Neural cell (in vitro differentiated cells): ENCODE measurements around the gene FLII. TPM values are rescaled to one million over a fixed set of nuclear protein-coding genes. Genes with fewer than 3 reads are reported as not detected.

Experiments
- H2AFZ ChIP-seq: fragments of 200-600, 300-800 bp; sonication (generic), shearing (Covaris generic); 2 replicates; pipeline ENCODE4 v1.6.0; 2014; ENCODE audit warnings: low read depth, mild to moderate bottlenecking, antibody characterized with exemption, low read length, moderate library complexity
- H3F3A ChIP-seq: fragments of 200-600 bp; shearing (Covaris generic); 2 replicates; pipeline ENCODE4 v1.6.1; 2016; ENCODE audit warnings: mild to moderate bottlenecking, moderate library complexity, mixed read lengths, antibody characterized with exemption, low read length; ENCODE audit not compliant: insufficient read depth, poor library complexity, severe bottlenecking
- H3K27ac ChIP-seq: fragments of 200-600, 300-800 bp; sonication (generic), shearing (Covaris generic); 2 replicates; pipeline ENCODE4 v1.5.1; 2014; ENCODE audit warnings: mild to moderate bottlenecking, low read length, moderate library complexity
- H3K27me3 ChIP-seq: fragments of 300-800, 200-600 bp; sonication (generic), shearing (Covaris generic); 2 replicates; pipeline ENCODE4 v1.6.0; 2014; ENCODE audit warnings: mild to moderate bottlenecking, low read depth, low read length, moderate library complexity; ENCODE audit not compliant: insufficient read depth
- H3K36me3 ChIP-seq: fragments of 300-800, 200-600 bp; sonication (generic), shearing (Covaris generic); 2 replicates; pipeline ENCODE4 v1.5.1; 2014; ENCODE audit warnings: mild to moderate bottlenecking, antibody characterized with exemption, low read length, moderate library complexity; ENCODE audit not compliant: insufficient read depth
- H3K4me2 ChIP-seq: fragments of 300-800, 200-600 bp; sonication (generic), shearing (Covaris generic); 2 replicates; pipeline ENCODE4 v1.6.0; 2014; ENCODE audit warnings: mild to moderate bottlenecking, low read length
- H3K4me3 ChIP-seq: fragments of 300-800, 200-600 bp; sonication (generic), shearing (Covaris generic); 2 replicates; pipeline ENCODE4 v1.5.1; 2014; ENCODE audit warnings: mild to moderate bottlenecking, low read length, moderate library complexity
- H3K79me2 ChIP-seq: fragments of 200-600 bp; shearing (Covaris generic); replicated peaks from 2 replicates; pipeline ENCODE4 v1.6.0; 2014; ENCODE audit warnings: mild to moderate bottlenecking, low read length, moderate library complexity; ENCODE audit not compliant: insufficient read depth
- H3K9ac ChIP-seq: fragments of 300-800, 200-600 bp; sonication (generic), shearing (Covaris generic); 2 replicates; pipeline ENCODE4 v1.6.1; 2016; ENCODE audit warnings: mild to moderate bottlenecking, low read length, mixed read lengths
- H3K9me2 ChIP-seq: fragments of 200-600 bp; shearing (Covaris generic); 2 replicates; pipeline ENCODE4 v1.6.1; 2016; ENCODE audit warnings: mild to moderate bottlenecking, low read length, mixed read lengths; ENCODE audit not compliant: insufficient read depth
- H3K9me3 ChIP-seq: fragments of 200-600, 300-800 bp; sonication (generic), shearing (Covaris generic); 2 replicates; pipeline ENCODE4 v1.6.1; 2016; ENCODE audit warnings: mild to moderate bottlenecking, mixed run types, low read length, moderate library complexity, mixed read lengths
- H4K20me1 ChIP-seq: fragments of 200-600 bp; shearing (Covaris generic); 2 replicates; pipeline ENCODE4 v1.6.1; 2016; ENCODE audit warnings: mild to moderate bottlenecking, mixed run types; ENCODE audit not compliant: insufficient read depth
- EP300 ChIP-seq: fragments of 450-650 bp; conservative IDR thresholded peaks from 2 replicates; pipeline ENCODE4 v1.6.1; 2014; ENCODE audit warnings: antibody characterized with exemption, mild to moderate bottlenecking, moderate library complexity; ENCODE audit not compliant: poor library complexity, severe bottlenecking
- EZH2 ChIP-seq: fragments of 200-600, 300-800 bp; shearing (Covaris generic), sonication (generic); IDR thresholded peaks from 2 replicates; pipeline ENCODE4 v1.6.1; 2014; ENCODE audit warnings: antibody characterized with exemption, low read length, borderline replicate concordance, mild to moderate bottlenecking; ENCODE audit not compliant: insufficient read depth, poor library complexity, severe bottlenecking
- MXI1 ChIP-seq: fragments of 450-650 bp; conservative IDR thresholded peaks from 2 replicates; pipeline ENCODE4 v1.6.1; 2014; ENCODE audit warnings: antibody characterized with exemption, mild to moderate bottlenecking; ENCODE audit not compliant: poor library complexity, severe bottlenecking
- POLR2AphosphoS5 ChIP-seq: IDR thresholded peaks from 2 replicates; pipeline ENCODE4 v1.6.1; 2012
- RAD21 ChIP-seq: fragments of 450-650 bp; conservative IDR thresholded peaks from 2 replicates; pipeline ENCODE4 v1.6.1; 2014; ENCODE audit warnings: antibody characterized with exemption, mild to moderate bottlenecking, moderate library complexity
- REST ChIP-seq: IDR thresholded peaks from 2 replicates; pipeline ENCODE4 v1.6.1; 2012; ENCODE audit warnings: borderline replicate concordance
- SMC3 ChIP-seq: fragments of 450-650 bp; conservative IDR thresholded peaks from 2 replicates; pipeline ENCODE4 v1.6.1; 2014; ENCODE audit warnings: antibody characterized with exemption, mild to moderate bottlenecking, moderate library complexity; ENCODE audit not compliant: poor library complexity
- TAF1 ChIP-seq: IDR thresholded peaks from 2 replicates; pipeline ENCODE4 v1.6.1; 2012; ENCODE audit warnings: low read depth
- polyA plus RNA-seq: library from polyadenylated mRNA; depleted of rRNA; stranded (reverse); fragments of >200 nt; gene quantifications from 2 replicates; pipeline ENCODE4 v1.2.3, GENCODE V29; 2014
- TF ChIP-seq, protein P1 (sequence below): fragments of 450-650 bp; IDR thresholded peaks from 2 replicates; pipeline ENCODE4 v1.5.1; 2014; ENCODE audit warnings: antibody characterized with exemption, mild to moderate bottlenecking, moderate library complexity; ENCODE audit not compliant: poor library complexity, severe bottlenecking

FLII gene
- polyA plus RNA-seq, 1 donor from 2014 or later: 93.0 TPM

DNA sequence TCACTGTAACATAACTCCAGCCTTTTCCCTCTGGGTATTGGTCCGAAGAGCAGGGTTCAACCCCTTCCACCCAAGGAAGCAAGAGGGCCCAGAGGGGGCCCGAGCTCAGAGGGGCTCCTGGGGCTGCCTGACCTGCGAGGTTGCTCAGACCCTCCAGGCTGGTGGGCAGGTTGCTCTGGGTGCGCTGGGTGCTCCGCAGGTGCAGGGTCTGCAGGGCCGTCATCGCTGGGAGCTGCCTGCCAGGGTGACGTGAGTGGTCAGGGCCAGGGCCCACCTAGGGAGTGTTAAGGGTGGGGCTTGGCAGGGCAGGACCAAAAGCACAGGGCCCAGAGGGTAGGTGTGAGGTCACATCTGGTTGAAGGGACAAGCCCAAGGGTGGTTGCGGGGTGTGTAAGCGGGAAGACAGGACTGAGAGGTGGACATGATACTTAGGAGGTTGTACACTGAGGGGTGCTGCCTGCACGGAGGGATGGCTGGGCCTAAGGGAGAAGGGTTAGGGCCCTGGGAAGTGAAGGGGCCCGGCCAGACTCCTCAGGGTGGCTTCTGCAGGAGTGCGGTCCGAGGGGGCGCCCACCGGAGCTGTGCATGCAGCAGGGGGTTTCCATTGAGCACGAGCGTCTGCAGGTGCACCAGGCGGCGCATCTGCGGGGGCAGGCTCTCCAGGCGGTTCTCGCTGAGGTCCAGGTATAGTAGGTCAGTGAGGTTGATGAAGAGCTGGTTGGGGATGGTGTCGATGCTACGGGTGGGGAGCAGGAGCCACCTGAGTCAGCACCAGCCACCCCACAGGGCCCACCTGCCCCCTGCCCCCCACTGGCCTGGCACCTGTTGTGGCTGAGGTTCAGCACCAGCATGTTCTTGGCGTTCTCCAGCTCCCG is 4.4 kb downstream of the FLII start:
- H3F3A ChIP-seq: no peaks in the 10 kb centered on the region
- no peaks in the 10 kb centered on the region for H4K20me1 ChIP-seq
- no peak overlapping the region for H2AFZ ChIP-seq
- TF ChIP-seq REST (no peak), MXI1 (no peak), TAF1 (no peak), POLR2AphosphoS5 (no peak), EZH2 (no peak), RAD21 (no peak), EP300 (no peak), SMC3 (no peak)
- TF ChIP-seq, protein P1, sequence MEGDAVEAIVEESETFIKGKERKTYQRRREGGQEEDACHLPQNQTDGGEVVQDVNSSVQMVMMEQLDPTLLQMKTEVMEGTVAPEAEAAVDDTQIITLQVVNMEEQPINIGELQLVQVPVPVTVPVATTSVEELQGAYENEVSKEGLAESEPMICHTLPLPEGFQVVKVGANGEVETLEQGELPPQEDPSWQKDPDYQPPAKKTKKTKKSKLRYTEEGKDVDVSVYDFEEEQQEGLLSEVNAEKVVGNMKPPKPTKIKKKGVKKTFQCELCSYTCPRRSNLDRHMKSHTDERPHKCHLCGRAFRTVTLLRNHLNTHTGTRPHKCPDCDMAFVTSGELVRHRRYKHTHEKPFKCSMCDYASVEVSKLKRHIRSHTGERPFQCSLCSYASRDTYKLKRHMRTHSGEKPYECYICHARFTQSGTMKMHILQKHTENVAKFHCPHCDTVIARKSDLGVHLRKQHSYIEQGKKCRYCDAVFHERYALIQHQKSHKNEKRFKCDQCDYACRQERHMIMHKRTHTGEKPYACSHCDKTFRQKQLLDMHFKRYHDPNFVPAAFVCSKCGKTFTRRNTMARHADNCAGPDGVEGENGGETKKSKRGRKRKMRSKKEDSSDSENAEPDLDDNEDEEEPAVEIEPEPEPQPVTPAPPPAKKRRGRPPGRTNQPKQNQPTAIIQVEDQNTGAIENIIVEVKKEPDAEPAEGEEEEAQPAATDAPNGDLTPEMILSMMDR: no peak
- no peaks in the 10 kb centered on the region for H3K36me3 ChIP-seq
- H3K4me3 ChIP-seq: no peak overlapping the region
- no peak overlapping the region for H3K4me2 ChIP-seq
- H3K9me3 ChIP-seq: no peaks in the 10 kb centered on the region
- H3K9ac ChIP-seq: no peak overlapping the region
- no peaks in the 10 kb centered on the region for H3K9me2 ChIP-seq
- H3K27ac ChIP-seq: no peak overlapping the region
- H3K27me3 ChIP-seq: no peaks in the 10 kb centered on the region
- peaks cover 16% of the 10 kb centered on the region for H3K79me2 ChIP-seq

DNA sequence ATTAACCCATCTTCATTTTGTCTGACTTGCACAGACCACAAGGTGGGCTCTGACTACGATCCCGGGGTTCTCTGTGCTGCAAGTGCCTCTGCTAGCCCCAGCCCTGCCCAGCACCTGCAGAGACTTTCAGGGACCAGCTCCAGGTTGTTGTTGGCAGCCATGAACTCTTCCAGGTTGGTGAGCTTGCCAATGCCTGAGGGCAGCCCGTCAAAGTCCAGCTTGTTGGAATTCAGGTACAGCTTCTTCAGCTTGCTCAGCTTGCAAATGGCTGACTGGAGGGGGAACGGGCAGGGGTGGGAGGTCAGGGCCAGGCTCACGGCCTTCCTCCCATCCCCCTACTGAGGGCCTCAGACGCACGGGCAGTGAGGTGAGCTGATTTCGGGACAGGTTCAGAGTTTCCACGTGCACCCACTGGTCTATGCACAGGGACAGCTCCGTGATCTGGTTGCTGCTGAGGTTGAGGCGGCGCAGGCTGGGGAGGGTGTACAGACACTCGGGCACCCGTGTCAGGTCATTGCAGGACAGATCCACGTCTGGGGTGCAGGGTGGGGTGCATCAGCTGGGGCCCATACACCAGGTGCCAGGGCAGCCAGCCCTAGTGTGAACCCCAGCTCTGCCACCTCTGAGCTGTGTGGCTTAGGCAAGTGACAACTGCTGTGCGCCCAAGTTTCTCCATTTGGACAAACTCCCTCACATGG is 5.2 kb downstream of the FLII start:
- Histone ChIP-seq H3K9me3 (no peaks in the 10 kb centered on the region), H3K27me3 (no peaks in the 10 kb centered on the region), H3K36me3 (no peaks in the 10 kb centered on the region), H3K4me3 (no peak overlapping the region), H2AFZ (no peak overlapping the region), H3K79me2 (peaks cover 16% of the 10 kb centered on the region), H3K27ac (no peak overlapping the region), H4K20me1 (no peaks in the 10 kb centered on the region), H3F3A (no peaks in the 10 kb centered on the region), H3K4me2 (no peak overlapping the region), H3K9ac (no peak overlapping the region), H3K9me2 (no peaks in the 10 kb centered on the region)
- TF ChIP-seq, protein P1: no peak
- TF ChIP-seq EP300: no peak
- no peak for TF ChIP-seq REST
- TF ChIP-seq RAD21: no peak
- no peak for TF ChIP-seq EZH2
- TF ChIP-seq MXI1: no peak
- TF ChIP-seq POLR2AphosphoS5: no peak
- TF ChIP-seq SMC3: no peak
- no peak for TF ChIP-seq TAF1
